Stomach (tissue), 4 donors: Measurements from ENCODE around the gene ELOVL1.

Source experiments
- POLR2A ChIP-seq, 4 donors: fragments of 450-650 bp; IDR thresholded peaks; one replicate each; pipeline ENCODE4 v1.6.1; 2016; ENCODE audit warnings: antibody characterized with exemption in 4 of 4, control low read depth in 2 of 4, mild to moderate bottlenecking in 1 of 4, moderate library complexity in 1 of 4
- POLR2AphosphoS5 ChIP-seq, 3 donors: sonication (generic); formaldehyde crosslinking; IDR thresholded peaks; one replicate each; pipeline ENCODE4 v1.6.1; 2016; ENCODE audit warnings: antibody characterized with exemption in 3 of 3
- TF ChIP-seq, protein P1 (sequence below), 7 experiments: fragments of 450-650 bp in 4 of 7; fragments of 200-600 bp in 3 of 7; sonication (generic) in 3 of 7; IDR thresholded peaks; one replicate each; pipeline ENCODE4 v1.5.1; 2016 to 2019; ENCODE audit warnings: antibody characterized with exemption in 7 of 7, control low read depth in 2 of 7, mild to moderate bottlenecking in 1 of 7

DNA sequence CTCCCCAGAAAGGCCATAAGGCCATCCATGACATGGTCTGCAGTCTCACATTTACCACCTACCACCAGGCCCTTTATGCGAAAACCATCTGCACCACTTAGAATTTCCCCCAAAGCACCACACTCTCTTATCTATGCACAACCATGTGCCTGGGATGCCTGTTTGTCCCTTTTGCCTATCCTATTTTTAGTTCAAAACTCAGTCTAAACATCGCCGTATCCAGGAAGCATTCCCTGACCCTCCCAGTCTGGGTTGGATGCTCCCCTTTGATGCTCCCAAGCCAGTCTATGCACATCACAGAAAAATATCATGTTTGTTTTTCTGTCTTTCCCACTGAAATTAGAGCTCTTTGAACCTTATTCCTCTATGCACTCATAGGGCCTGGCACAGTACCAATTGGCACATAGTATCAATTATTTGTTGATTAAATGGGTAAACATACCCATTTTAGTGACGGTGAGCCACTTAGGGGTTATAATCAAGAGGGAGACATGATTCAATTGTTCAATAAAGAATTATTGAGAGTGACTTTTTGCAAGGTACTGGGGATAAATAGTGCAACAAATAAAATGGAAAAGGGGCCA lies 23.5 kb downstream of the ELOVL1 start:
- TF ChIP-seq POLR2AphosphoS5 (IDR thresholded peaks at IDR 0.05) = no peak
- no peak for TF ChIP-seq POLR2A (IDR thresholded peaks at IDR 0.05)
- TF ChIP-seq, protein P1, sequence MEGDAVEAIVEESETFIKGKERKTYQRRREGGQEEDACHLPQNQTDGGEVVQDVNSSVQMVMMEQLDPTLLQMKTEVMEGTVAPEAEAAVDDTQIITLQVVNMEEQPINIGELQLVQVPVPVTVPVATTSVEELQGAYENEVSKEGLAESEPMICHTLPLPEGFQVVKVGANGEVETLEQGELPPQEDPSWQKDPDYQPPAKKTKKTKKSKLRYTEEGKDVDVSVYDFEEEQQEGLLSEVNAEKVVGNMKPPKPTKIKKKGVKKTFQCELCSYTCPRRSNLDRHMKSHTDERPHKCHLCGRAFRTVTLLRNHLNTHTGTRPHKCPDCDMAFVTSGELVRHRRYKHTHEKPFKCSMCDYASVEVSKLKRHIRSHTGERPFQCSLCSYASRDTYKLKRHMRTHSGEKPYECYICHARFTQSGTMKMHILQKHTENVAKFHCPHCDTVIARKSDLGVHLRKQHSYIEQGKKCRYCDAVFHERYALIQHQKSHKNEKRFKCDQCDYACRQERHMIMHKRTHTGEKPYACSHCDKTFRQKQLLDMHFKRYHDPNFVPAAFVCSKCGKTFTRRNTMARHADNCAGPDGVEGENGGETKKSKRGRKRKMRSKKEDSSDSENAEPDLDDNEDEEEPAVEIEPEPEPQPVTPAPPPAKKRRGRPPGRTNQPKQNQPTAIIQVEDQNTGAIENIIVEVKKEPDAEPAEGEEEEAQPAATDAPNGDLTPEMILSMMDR (IDR thresholded peaks at IDR 0.05) = no peak
